IPS-NIHi11 (cell line): ENCODE results near the gene PARD3.

Experiments used
- DNase-seq: peaks from one replicate; pipeline ENCODE4 v3.0.0; 2012; ENCODE audit warnings: mixed read lengths, low spot score

Gene PARD3

GRCh38 chr10:34156781-34157425, 658.2 kb downstream of the PARD3 start:
- DNase-seq = peak; percentile 21

GRCh38 chr10:34155812-34156211, 659.3 kb downstream of the PARD3 start:
- no peak for DNase-seq

- DNase-seq = no peak
Measured at GRCh38 chr10:34154383-34154900, 660.7 kb downstream of the PARD3 start.

GRCh38 chr10:34153663-34154382, 661.3 kb downstream of the PARD3 start:
- DNase-seq = no peak

- no peak for DNase-seq
Measured at GRCh38 chr10:34152434-34152833, 662.7 kb downstream of the PARD3 start.

GRCh38 chr10:34151931-34152330, 663.2 kb downstream of the PARD3 start:
- DNase-seq = no peak

- no peak for DNase-seq
Measured at GRCh38 chr10:34151481-34151880, 663.6 kb downstream of the PARD3 start.

GRCh38 chr10:34150103-34150502, 665.0 kb downstream of the PARD3 start:
- no peak for DNase-seq

GRCh38 chr10:34148305-34148657, 666.8 kb downstream of the PARD3 start:
- no peak for DNase-seq

GRCh38 chr10:34147641-34148304, 667.3 kb downstream of the PARD3 start:
- DNase-seq = no peak

GRCh38 chr10:34145715-34146114, 669.4 kb downstream of the PARD3 start:
- no peak for DNase-seq

- no peak for DNase-seq
Measured at GRCh38 chr10:34143466-34143865, 671.6 kb downstream of the PARD3 start.

- no peak for DNase-seq
Measured at GRCh38 chr10:34141032-34141680, 673.9 kb downstream of the PARD3 start.

GRCh38 chr10:34139559-34139958, 675.5 kb downstream of the PARD3 start:
- DNase-seq = no peak

- DNase-seq = no peak
Measured at GRCh38 chr10:34137955-34138354, 677.1 kb downstream of the PARD3 start.

GRCh38 chr10:34137201-34137600, 677.9 kb downstream of the PARD3 start:
- DNase-seq = no peak

GRCh38 chr10:34135515-34135914, 679.6 kb downstream of the PARD3 start:
- no peak for DNase-seq

GRCh38 chr10:34134602-34135001, 680.5 kb downstream of the PARD3 start:
- DNase-seq = no peak

GRCh38 chr10:34133406-34133805, 681.7 kb downstream of the PARD3 start:
- no peak for DNase-seq

GRCh38 chr10:34131152-34131551, 683.9 kb downstream of the PARD3 start:
- no peak for DNase-seq

- DNase-seq = no peak
Measured at GRCh38 chr10:34127676-34128075, 687.4 kb downstream of the PARD3 start.

GRCh38 chr10:34126371-34127151, 688.5 kb downstream of the PARD3 start:
- DNase-seq = no peak
